H4 (cell line): ENCODE data around the gene SPTAN1. TPM values are rescaled to one million over a fixed set of nuclear protein-coding genes. Genes with fewer than 3 reads are reported as not detected.

Experiments used
- DNase-seq: peaks from one replicate; pipeline ENCODE4 v3.0.0-alpha.2; 2015; ENCODE audit warnings: low spot score
- total RNA-seq: library from RNA; depleted of rRNA; stranded (reverse); fragments of >200 nt; shearing (Covaris generic); gene quantifications from 2 replicates; pipeline ENCODE4 v1.2.3, GENCODE V29; 2014

The SPTAN1 gene
- total RNA-seq, 1 experiment from 2014 or later: 52.8 TPM

DNA sequence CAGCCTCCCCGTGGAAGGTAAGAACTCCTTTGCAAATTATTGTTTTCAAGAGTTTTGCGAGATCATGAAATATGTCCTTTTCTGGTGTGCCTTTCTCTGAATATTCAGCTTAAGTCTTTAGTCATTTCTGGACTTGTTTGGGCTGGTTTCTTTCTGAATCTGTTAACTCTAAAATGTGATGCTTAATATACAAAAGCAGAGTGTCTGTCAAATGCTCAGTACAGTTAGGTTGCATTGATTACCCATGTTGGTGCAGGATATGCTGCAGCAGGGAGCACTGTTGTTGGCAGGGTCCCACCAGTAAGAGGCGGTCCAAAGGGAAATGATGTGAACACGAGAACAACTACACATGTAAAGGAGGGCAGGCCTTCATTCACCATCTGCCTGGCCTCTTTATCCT is 47.7 kb downstream of the SPTAN1 start:
- DNase-seq: no peak

DNA sequence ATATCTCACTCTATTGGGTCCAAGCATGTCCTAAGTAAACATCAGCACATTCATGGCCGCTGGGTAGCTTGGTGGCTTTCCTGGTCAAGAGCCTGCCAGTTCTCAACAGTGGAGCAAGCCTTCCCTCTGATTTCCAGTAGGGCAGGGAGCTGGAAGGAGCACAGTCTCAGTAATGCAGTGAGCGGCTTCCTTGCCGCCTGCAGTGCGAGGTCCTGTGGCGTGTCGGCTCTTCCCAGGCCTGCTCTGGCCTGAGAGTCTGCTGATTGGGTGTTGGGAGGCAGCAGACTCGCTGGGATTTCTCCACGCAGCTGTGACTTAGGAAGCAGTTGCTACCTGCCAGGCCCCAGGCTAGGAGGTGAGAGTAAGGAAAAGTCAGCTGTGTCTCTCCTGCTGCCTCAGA is 51.3 kb downstream of the SPTAN1 start:
- no peak for DNase-seq

- DNase-seq: peak; percentile 61
Measured at GRCh38 chr9:128607642-128608350, 55.4 kb downstream of the SPTAN1 start.

- no peak for DNase-seq
Measured at GRCh38 chr9:128610897-128611296, 58.5 kb downstream of the SPTAN1 start.

DNA sequence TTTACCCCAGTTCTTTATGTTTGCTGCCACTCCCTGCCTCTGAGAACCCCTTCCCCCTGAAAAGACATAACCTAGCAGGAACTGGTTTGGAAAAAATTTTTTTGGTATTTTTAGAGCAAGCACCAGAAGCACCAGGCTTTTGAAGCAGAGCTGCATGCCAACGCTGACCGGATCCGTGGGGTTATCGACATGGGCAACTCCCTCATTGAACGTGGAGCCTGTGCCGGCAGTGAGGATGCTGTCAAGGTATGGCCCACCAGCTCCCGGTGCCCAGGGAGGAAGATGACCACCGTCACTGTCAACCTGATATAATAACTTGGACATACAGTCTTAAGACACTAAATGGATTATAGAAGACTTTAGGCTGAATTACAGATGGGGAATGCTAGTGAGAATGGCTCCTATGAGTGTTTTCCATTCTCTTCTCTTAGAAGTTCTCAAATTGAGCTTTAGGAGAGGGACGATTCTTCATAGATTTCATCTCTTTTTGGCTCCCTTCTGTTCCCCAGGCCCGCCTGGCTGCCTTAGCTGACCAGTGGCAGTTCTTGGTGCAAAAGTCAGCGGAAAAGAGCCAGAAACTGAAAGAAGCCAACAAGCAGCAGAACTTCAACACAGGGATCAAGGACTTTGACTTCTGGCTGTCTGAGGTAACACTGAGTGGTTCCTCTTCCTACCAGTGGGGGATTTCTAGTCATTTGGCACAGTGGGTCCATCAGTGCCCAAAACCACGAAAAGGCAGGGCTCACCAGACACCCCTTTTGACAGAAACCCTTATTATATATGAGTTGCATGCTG is 59.4 kb downstream of the SPTAN1 start:
- DNase-seq: no peak

DNA sequence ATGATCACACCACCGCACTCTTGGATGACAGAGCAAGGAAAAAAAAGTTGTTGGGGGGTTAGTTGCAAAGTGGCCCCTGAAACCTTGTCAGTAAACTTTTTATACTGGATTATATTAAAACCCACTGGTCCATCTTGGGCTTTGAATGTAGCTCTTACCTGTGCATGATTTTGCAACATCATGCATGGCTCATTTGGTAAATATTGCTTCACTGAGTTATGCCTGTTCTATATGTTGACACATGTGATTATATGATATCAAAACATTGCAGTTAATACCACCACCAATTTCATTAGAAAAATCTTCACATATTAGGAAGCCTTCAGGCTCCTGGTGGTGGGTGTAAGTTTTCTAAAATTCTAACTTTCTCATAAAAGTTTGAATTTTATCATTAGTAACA is 62.3 kb downstream of the SPTAN1 start:
- no peak for DNase-seq

- no peak for DNase-seq
Measured at GRCh38 chr9:128615571-128615970, 63.2 kb downstream of the SPTAN1 start.

DNA sequence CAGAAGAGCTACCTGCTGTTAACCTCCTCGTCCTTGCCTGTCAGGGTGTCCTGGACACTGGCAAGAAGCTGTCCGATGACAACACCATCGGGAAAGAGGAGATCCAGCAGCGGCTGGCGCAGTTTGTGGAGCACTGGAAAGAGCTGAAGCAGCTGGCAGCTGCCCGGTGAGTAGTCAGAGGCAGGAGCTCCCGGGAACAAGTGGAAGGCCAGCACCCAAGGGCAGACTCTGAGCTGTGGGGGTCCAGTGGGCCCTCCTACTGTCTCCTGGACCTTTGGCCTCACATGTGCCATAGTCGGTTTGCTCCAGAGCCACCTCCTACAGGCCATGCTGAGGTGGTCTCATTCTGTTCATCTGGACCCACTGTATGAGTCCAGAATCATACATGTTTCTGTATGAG is 65.6 kb downstream of the SPTAN1 start:
- no peak for DNase-seq

DNA sequence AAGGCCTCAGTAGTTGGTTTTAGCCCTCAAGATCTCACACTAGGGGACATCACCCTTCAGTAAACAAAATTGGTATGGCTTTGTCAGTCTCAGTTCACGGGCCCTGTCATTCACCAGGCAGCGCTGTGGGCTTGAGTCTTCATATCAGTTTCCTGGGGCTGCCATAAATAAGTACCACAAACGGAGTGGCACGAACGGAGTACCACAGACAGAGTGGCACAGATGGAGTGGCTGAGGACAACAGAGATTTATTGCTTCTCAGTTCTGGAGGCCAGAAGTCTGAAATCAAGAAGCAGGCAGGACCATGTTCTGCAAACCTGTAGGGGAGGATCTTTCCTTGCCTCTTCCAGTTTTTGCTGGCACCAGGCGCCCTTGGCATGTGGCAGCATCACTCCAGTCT is 66.7 kb downstream of the SPTAN1 start:
- no peak for DNase-seq

- no peak for DNase-seq
Measured at GRCh38 chr9:128619779-128620178, 67.4 kb downstream of the SPTAN1 start.

DNA sequence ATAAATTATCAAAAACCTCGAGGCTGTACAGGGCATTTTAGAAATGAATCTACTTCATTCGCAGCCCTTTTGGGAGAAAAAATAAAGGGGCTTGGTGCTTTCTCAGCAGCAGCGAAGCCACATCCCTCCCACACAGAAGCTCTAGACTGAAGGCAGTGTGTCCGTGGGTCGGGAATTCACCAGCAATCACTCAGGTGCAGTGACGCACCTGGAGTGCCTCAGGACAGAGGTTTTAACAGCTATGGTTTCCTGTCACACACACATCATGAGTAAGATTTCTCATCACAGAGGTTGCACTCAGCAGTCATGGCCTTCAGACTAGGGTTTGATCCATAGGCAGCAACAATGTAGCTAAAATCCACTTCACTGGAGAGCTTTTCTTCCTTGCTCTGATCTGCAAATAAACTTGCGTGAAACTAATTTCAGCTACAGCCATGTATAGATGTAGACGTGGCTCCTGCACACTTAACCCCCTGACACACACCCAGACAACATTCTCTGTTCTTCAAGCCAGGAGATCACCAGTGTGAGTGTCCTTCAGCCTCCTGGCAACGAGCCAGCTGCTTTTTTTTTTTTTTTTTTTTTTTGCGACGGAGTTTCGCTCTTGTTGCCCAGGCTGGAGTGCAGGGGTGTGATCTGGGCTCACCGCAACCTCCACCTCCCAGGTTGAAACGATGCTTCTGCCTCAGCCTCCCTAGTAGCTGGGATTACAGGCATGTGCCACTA is 69.5 kb downstream of the SPTAN1 start:
- DNase-seq: no peak

- no peak for DNase-seq
Measured at GRCh38 chr9:128624566-128624965, 72.2 kb downstream of the SPTAN1 start.

GRCh38 chr9:128625391-128626146 is 73.2 kb downstream of the SPTAN1 start:
- DNase-seq: peak; percentile 2

DNA sequence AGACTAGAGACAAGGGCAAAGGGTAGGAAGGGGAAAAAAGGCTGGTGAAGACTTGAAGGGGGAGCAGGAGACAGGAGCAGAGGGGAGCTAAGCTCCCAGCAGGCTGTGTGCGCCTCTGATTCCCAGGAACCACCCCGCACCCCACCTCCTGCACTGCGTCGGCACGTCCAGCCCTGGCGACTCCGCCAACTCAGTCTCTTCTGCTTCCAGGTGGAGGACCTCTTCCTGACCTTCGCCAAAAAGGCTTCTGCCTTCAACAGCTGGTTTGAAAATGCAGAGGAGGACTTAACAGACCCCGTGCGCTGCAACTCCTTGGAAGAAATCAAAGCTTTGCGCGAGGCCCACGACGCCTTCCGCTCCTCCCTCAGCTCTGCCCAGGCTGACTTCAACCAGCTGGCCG is 73.8 kb downstream of the SPTAN1 start:
- peak; percentile 2 for DNase-seq

- DNase-seq: no peak
Measured at GRCh38 chr9:128627127-128627715, 74.8 kb downstream of the SPTAN1 start.

GRCh38 chr9:128627906-128628305 is 75.5 kb downstream of the SPTAN1 start:
- no peak for DNase-seq

GRCh38 chr9:128628471-128629048 is 76.2 kb downstream of the SPTAN1 start:
- DNase-seq: no peak

- no peak for DNase-seq
Measured at GRCh38 chr9:128629136-128629535, 76.7 kb downstream of the SPTAN1 start.

- peak; percentile 4 for DNase-seq
Measured at GRCh38 chr9:128629852-128630545, 77.6 kb downstream of the SPTAN1 start.

- no peak for DNase-seq
Measured at GRCh38 chr9:128631636-128632035, 79.2 kb downstream of the SPTAN1 start.

GRCh38 chr9:128632066-128632465 is 79.7 kb downstream of the SPTAN1 start:
- no peak for DNase-seq
